ENCODE data around the gene EMILIN1.

Gene EMILIN1

GRCh38 chr2:27078267-27079194, at the start of gene EMILIN1:
EMILIN1 (plus strand) TSS chr2:27078615; CDS start chr2:27079066, 451 bp downstream.
- DNase-seq = no peak

GRCh38 chr2:27029051-27029450, 49.4 kb upstream of the EMILIN1 start:
- DNase-seq = no peak

- DNase-seq = peak; percentile 44
Observed at GRCh38 chr2:27032495-27033252, 45.7 kb upstream of the EMILIN1 start, which contains the start of gene TMEM214. TMEM214 (plus strand) TSS chr2:27032965; CDS start chr2:27033016, 51 bp downstream.

- no peak for DNase-seq
Observed at GRCh38 chr2:27033253-27033852, 45.1 kb upstream of the EMILIN1 start.

GRCh38 chr2:27038012-27038411, 40.4 kb upstream of the EMILIN1 start:
- DNase-seq = no peak

GRCh38 chr2:27038631-27039339, 39.6 kb upstream of the EMILIN1 start:
- no peak for DNase-seq

GRCh38 chr2:27039426-27039825, 39.0 kb upstream of the EMILIN1 start:
- DNase-seq = no peak

- DNase-seq = no peak
Observed at GRCh38 chr2:27039871-27040270, 38.5 kb upstream of the EMILIN1 start.

GRCh38 chr2:27040282-27040681, 38.1 kb upstream of the EMILIN1 start:
- no peak for DNase-seq

GRCh38 chr2:27041752-27042151, 36.7 kb upstream of the EMILIN1 start:
- no peak for DNase-seq

GRCh38 chr2:27042159-27042661, 36.2 kb upstream of the EMILIN1 start:
- DNase-seq = peak; percentile 66

- no peak for DNase-seq
Observed at GRCh38 chr2:27042985-27043634, 35.3 kb upstream of the EMILIN1 start.

GRCh38 chr2:27049422-27050280, 28.8 kb upstream of the EMILIN1 start:
- DNase-seq = no peak

GRCh38 chr2:27050281-27050995, 28.0 kb upstream of the EMILIN1 start:
- DNase-seq = peak; percentile 85

GRCh38 chr2:27050996-27051901, 27.2 kb upstream of the EMILIN1 start, which contains the start of gene AGBL5:
AGBL5 (plus strand) TSS chr2:27051668; CDS start chr2:27052959, 1,291 bp downstream.
- peak; percentile 91 for DNase-seq

GRCh38 chr2:27051902-27052645, 26.3 kb upstream of the EMILIN1 start:
- DNase-seq = no peak

- no peak for DNase-seq
Observed at GRCh38 chr2:27053321-27053720, 25.1 kb upstream of the EMILIN1 start.

GRCh38 chr2:27053776-27054175, 24.6 kb upstream of the EMILIN1 start:
- DNase-seq = no peak

Data from NCI-H187 treated with DMSO at 0.1 percent for 48 hours (cell line).